HCT116 (cell line): ENCODE data around the gene ZNF485. TPM values are rescaled to one million over a fixed set of nuclear protein-coding genes. Genes with fewer than 3 reads are reported as not detected.

ENCODE experiments used
- ATAC-seq: fragments of 200-7000 bp; cut with Tn5 transposase; 2 replicates; pipeline ENCODE4 v1.9.1; 2020; ENCODE audit warnings: mild to moderate bottlenecking, moderate library complexity
- BruUV-seq: library from RNA; stranded (reverse); fragments of 400-500 nt; replicated peaks from 2 replicates; lab custom pipeline; 2021; lab: Mats Ljungman, UMichigan
- CTCF ChIA-PET: fragments of 300-600 bp; sonication (Branson Sonifier 250); formaldehyde crosslinking; loops from one replicate; lab custom pipeline; 2021; ENCODE audit warnings: antibody characterized with exemption; lab: Charles Lee
- POLR2A ChIA-PET: fragments of 300-600, 350-600 bp; sonication (Branson Sonifier 250); formaldehyde crosslinking; loops from one replicate; lab custom pipeline; 2021; ENCODE audit warnings: antibody characterized with exemption; lab: Charles Lee
- RAD21 ChIA-PET, 2 experiments: fragments of 300-600 bp; sonication (Branson Sonifier 250); formaldehyde crosslinking; loops; one replicate each; lab custom pipeline; 2023; ENCODE audit warnings: low total read pairs in 2 of 2; ENCODE audit not compliant: uncharacterized antibody in 2 of 2, unreplicated experiment in 2 of 2, low non-redundant PET in 1 of 2; lab: Charles Lee
- DNase-seq: peaks from one replicate; pipeline ENCODE4 v3.0.0-alpha.2; 2010; ENCODE audit warnings: low read depth, low spot score
- H2AFZ ChIP-seq: fragments of 200-600 bp; shearing (Covaris generic), sonication (generic); 2 replicates; pipeline ENCODE4 v1.6.1; 2017; ENCODE audit warnings: low read depth, mixed run types, mixed read lengths, antibody characterized with exemption, low read length; ENCODE audit not compliant: poor library complexity, severe bottlenecking
- H3K27ac ChIP-seq: 2 replicates; pipeline ENCODE4 v1.5.1; 2012; ENCODE audit warnings: low read depth, low read length
- H3K27me3 ChIP-seq: fragments of 200-600 bp; sonication (generic); 2 replicates; pipeline ENCODE4 v1.6.1; 2016; ENCODE audit warnings: mixed run types, low read length, mixed read lengths; ENCODE audit not compliant: insufficient read depth
- H3K36me3 ChIP-seq, 2 experiments: fragments of 200-500 bp in 1 of 2; fragments of 200-600 bp in 1 of 2; sonication (Bioruptor generic) in 1 of 2; sonication (generic) in 1 of 2; 2 replicates each; pipeline versions ENCODE4 v1.5.1 to v1.6.1; 2014 to 2016; ENCODE audit warnings: low read length in 2 of 2, inconsistent platforms in 1 of 2, mixed read lengths in 1 of 2, mixed run types in 1 of 2; ENCODE audit not compliant: insufficient read depth in 2 of 2, control insufficient read depth in 1 of 2
- H3K4me1 ChIP-seq, 2 experiments: fragments of 200-600 bp in 1 of 2; sonication (generic) in 1 of 2; 2 replicates each; pipeline versions ENCODE4 v1.5.1 to v1.6.1; 2012 to 2017; ENCODE audit warnings: low read length in 2 of 2, inconsistent platforms in 1 of 2, mild to moderate bottlenecking in 1 of 2, mixed read lengths in 1 of 2, mixed run types in 1 of 2, moderate library complexity in 1 of 2; ENCODE audit not compliant: insufficient read depth in 2 of 2, control insufficient read depth in 1 of 2
- H3K4me2 ChIP-seq: fragments of 200-600 bp; sonication (generic); 2 replicates; pipeline ENCODE4 v1.6.1; 2017; ENCODE audit warnings: mixed run types, low read length, mixed read lengths
- H3K4me3 ChIP-seq, 2 experiments: fragments of 200-600 bp in 1 of 2; sonication (generic) in 1 of 2; replicated peaks in 1 of 2; 2 replicates each; pipeline ENCODE4 v1.5.1; 2011 to 2016; ENCODE audit warnings: low read length in 2 of 2, control low read depth in 1 of 2, low read depth in 1 of 2, mild to moderate bottlenecking in 1 of 2, mixed read lengths in 1 of 2, mixed run types in 1 of 2
- H3K79me2 ChIP-seq: fragments of 200-600 bp; sonication (generic); 2 replicates; pipeline ENCODE4 v1.6.1; 2017; ENCODE audit warnings: mild to moderate bottlenecking, mixed run types, low read length, moderate library complexity, mixed read lengths; ENCODE audit not compliant: insufficient read depth
- H3K9ac ChIP-seq: fragments of 200-600 bp; sonication (generic); 2 replicates; pipeline ENCODE4 v1.6.1; 2016; ENCODE audit warnings: low read length, mixed read lengths
- H3K9me2 ChIP-seq: fragments of 200-600 bp; sonication (generic), shearing (Covaris generic); 2 replicates; pipeline ENCODE4 v1.6.1; 2017; ENCODE audit warnings: mixed run types, mild to moderate bottlenecking, moderate library complexity; ENCODE audit not compliant: insufficient read depth
- H3K9me3 ChIP-seq, 2 experiments: fragments of 200-500 bp in 1 of 2; fragments of 200-600 bp in 1 of 2; sonication (Bioruptor generic) in 1 of 2; sonication (generic) in 1 of 2; 2 replicates each; pipeline ENCODE4 v1.6.1; 2014 to 2017; ENCODE audit warnings: low read length in 2 of 2, mixed read lengths in 2 of 2, inconsistent platforms in 1 of 2, low read depth in 1 of 2, mild to moderate bottlenecking in 1 of 2, mixed run types in 1 of 2, moderate library complexity in 1 of 2; ENCODE audit not compliant: control insufficient read depth in 1 of 2, insufficient read depth in 1 of 2
- H4K20me1 ChIP-seq: fragments of 200-600 bp; sonication (generic), shearing (Covaris generic); 2 replicates; pipeline ENCODE4 v1.6.1; 2017; ENCODE audit warnings: mixed run types, mild to moderate bottlenecking, moderate library complexity; ENCODE audit not compliant: insufficient read depth
- ATF3 ChIP-seq: IDR thresholded peaks from 2 replicates; pipeline ENCODE4 v1.6.1; 2012
- CBX3 ChIP-seq: IDR thresholded peaks from 2 replicates; pipeline ENCODE4 v1.6.1; 2012; ENCODE audit warnings: low read depth
- CEBPB ChIP-seq: IDR thresholded peaks from 2 replicates; pipeline ENCODE4 v1.6.1; 2012; ENCODE audit warnings: low read depth
- CTCF ChIP-seq, 3 experiments: fragments of 200-600 bp in 1 of 3; sonication (generic) in 1 of 3; IDR thresholded peaks in 2 of 3; conservative IDR thresholded peaks in 1 of 3; 2 replicates each; pipeline ENCODE4 v1.5.1; 2012 to 2017; ENCODE audit warnings: low read depth in 2 of 3, low read length in 2 of 3, antibody characterized with exemption in 1 of 3, borderline replicate concordance in 1 of 3, control low read depth in 1 of 3, mild to moderate bottlenecking in 1 of 3, mixed read lengths in 1 of 3, mixed run types in 1 of 3, moderate library complexity in 1 of 3; ENCODE audit not compliant: insufficient read depth in 1 of 3
- EGR1 ChIP-seq: IDR thresholded peaks from 2 replicates; pipeline ENCODE4 v1.6.1; 2012; ENCODE audit warnings: low read depth
- ELF1 ChIP-seq: IDR thresholded peaks from 2 replicates; pipeline ENCODE4 v1.6.1; 2012; ENCODE audit warnings: low read depth, borderline replicate concordance
- EZH2 ChIP-seq: fragments of 200-600 bp; sonication (generic); IDR thresholded peaks from 2 replicates; pipeline ENCODE4 v1.6.1; 2017; ENCODE audit warnings: antibody characterized with exemption, mixed run types
- EZH2phosphoT487 ChIP-seq: fragments of 200-600 bp; IDR thresholded peaks from 2 replicates; pipeline ENCODE4 v1.6.1; 2018; ENCODE audit warnings: antibody characterized with exemption, borderline replicate concordance
- JUND ChIP-seq: IDR thresholded peaks from 2 replicates; pipeline ENCODE4 v1.6.1; 2012
- POLR2A ChIP-seq: IDR thresholded peaks from 2 replicates; pipeline ENCODE4 v1.7.0; 2011; ENCODE audit warnings: borderline replicate concordance; ENCODE audit not compliant: insufficient read depth, insufficient read length; ENCODE audit errors: extremely low read depth
- RAD21 ChIP-seq: IDR thresholded peaks from 2 replicates; pipeline ENCODE4 v1.6.1; 2012; ENCODE audit warnings: low read depth, mild to moderate bottlenecking
- SIN3A ChIP-seq: IDR thresholded peaks from 2 replicates; pipeline ENCODE4 v1.6.1; 2012; ENCODE audit warnings: low read depth
- TCF7L2 ChIP-seq: IDR thresholded peaks from 2 replicates; pipeline ENCODE4 v1.7.0; 2011; ENCODE audit warnings: borderline replicate concordance, inconsistent platforms; ENCODE audit not compliant: insufficient read depth, insufficient read length; ENCODE audit errors: extremely low read depth
- YY1 ChIP-seq: IDR thresholded peaks from 2 replicates; pipeline ENCODE4 v1.6.1; 2011; ENCODE audit warnings: low read length, low read depth, moderate library complexity, mild to moderate bottlenecking; ENCODE audit not compliant: insufficient replicate concordance; ENCODE audit errors: extremely low read depth
- ZFX ChIP-seq: fragments of 450-650 bp; IDR thresholded peaks from 2 replicates; pipeline ENCODE4 v1.6.1; 2017
- ZNF274 ChIP-seq: fragments of 200-500 bp; sonication (Bioruptor generic); IDR thresholded peaks from 2 replicates; pipeline ENCODE4 v1.6.1; 2014; ENCODE audit warnings: mild to moderate bottlenecking, low read depth, low read length, inconsistent platforms
- intact Hi-C: fragments of 100-400 bp; cut with micrococcal nuclease; formaldehyde crosslinking; loops from 2 replicates; pipeline ENCODE4 v1.10.0; 2022
- total RNA-seq: library from RNA; stranded (reverse); gene quantifications from one replicate; pipeline ENCODE4 v1.2.1, GENCODE V29; 2021; ENCODE audit not compliant: unreplicated experiment
- TF ChIP-seq, protein P1 (sequence below): IDR thresholded peaks from 2 replicates; pipeline ENCODE4 v1.6.1; 2011; ENCODE audit warnings: mild to moderate bottlenecking, low read length, moderate library complexity; ENCODE audit not compliant: insufficient replicate concordance; ENCODE audit errors: extremely low read depth
- TF ChIP-seq, protein P2 (sequence below): IDR thresholded peaks from 2 replicates; pipeline ENCODE4 v1.6.1; 2012; ENCODE audit warnings: low read depth

The ZNF485 gene
- total RNA-seq, 1 experiment from 2014 or later: 5.8 TPM

- Histone ChIP-seq H3K4me1 (no peaks in the 10 kb centered on the region), H3K79me2 (no peaks in the 10 kb centered on the region), H3K9me3 (no peaks in the 10 kb centered on the region), H2AFZ (no peak overlapping the region), H3K4me3 (no peak overlapping the region), H3K27me3 (no peaks in the 10 kb centered on the region), H3K36me3 (no peaks in the 10 kb centered on the region), H3K9me2 (no peaks in the 10 kb centered on the region), H3K4me2 (no peak overlapping the region), H3K27ac (no peak overlapping the region), H3K9ac (no peak overlapping the region), H4K20me1 (no peaks in the 10 kb centered on the region)
- ChIA-PET POLR2A (no interaction called here), RAD21 (no interaction called here), CTCF (no interaction called here)
- intact Hi-C loops: no loop called here
- no peak for TF ChIP-seq JUND
- no peak for TF ChIP-seq EZH2
- TF ChIP-seq EZH2phosphoT487: no peak
- TF ChIP-seq EGR1: no peak
- no peak for TF ChIP-seq ZFX
- no peak for TF ChIP-seq SIN3A
- TF ChIP-seq CTCF (IDR thresholded peaks at IDR 0.05 in 2 of 3, conservative IDR thresholded peaks at IDR 0.05 in 1 of 3; ENCODE audit: borderline replicate concordance in 1 of 3, insufficient read depth in 1 of 3, low read depth in 2 of 3, low read length in 2 of 3): no peak
- no peak for TF ChIP-seq ATF3
- TF ChIP-seq, protein P1, sequence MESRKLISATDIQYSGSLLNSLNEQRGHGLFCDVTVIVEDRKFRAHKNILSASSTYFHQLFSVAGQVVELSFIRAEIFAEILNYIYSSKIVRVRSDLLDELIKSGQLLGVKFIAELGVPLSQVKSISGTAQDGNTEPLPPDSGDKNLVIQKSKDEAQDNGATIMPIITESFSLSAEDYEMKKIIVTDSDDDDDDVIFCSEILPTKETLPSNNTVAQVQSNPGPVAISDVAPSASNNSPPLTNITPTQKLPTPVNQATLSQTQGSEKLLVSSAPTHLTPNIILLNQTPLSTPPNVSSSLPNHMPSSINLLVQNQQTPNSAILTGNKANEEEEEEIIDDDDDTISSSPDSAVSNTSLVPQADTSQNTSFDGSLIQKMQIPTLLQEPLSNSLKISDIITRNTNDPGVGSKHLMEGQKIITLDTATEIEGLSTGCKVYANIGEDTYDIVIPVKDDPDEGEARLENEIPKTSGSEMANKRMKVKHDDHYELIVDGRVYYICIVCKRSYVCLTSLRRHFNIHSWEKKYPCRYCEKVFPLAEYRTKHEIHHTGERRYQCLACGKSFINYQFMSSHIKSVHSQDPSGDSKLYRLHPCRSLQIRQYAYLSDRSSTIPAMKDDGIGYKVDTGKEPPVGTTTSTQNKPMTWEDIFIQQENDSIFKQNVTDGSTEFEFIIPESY: no peak
- TF ChIP-seq, protein P2, sequence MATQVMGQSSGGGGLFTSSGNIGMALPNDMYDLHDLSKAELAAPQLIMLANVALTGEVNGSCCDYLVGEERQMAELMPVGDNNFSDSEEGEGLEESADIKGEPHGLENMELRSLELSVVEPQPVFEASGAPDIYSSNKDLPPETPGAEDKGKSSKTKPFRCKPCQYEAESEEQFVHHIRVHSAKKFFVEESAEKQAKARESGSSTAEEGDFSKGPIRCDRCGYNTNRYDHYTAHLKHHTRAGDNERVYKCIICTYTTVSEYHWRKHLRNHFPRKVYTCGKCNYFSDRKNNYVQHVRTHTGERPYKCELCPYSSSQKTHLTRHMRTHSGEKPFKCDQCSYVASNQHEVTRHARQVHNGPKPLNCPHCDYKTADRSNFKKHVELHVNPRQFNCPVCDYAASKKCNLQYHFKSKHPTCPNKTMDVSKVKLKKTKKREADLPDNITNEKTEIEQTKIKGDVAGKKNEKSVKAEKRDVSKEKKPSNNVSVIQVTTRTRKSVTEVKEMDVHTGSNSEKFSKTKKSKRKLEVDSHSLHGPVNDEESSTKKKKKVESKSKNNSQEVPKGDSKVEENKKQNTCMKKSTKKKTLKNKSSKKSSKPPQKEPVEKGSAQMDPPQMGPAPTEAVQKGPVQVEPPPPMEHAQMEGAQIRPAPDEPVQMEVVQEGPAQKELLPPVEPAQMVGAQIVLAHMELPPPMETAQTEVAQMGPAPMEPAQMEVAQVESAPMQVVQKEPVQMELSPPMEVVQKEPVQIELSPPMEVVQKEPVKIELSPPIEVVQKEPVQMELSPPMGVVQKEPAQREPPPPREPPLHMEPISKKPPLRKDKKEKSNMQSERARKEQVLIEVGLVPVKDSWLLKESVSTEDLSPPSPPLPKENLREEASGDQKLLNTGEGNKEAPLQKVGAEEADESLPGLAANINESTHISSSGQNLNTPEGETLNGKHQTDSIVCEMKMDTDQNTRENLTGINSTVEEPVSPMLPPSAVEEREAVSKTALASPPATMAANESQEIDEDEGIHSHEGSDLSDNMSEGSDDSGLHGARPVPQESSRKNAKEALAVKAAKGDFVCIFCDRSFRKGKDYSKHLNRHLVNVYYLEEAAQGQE: no peak
- TF ChIP-seq CEBPB: no peak
- no peak for TF ChIP-seq ELF1
- no peak for TF ChIP-seq CBX3
- no peak for TF ChIP-seq POLR2A
- no peak for TF ChIP-seq RAD21
- TF ChIP-seq YY1: no peak
- no peak for TF ChIP-seq ZNF274
- TF ChIP-seq TCF7L2: no peak
- ATAC-seq (no peak), DNase-seq (no peak)
- no TSS peak for BruUV-seq
Measured at GRCh38 chr10:43596546-43596945, 9.7 kb upstream of the ZNF485 start.
